ES-I3 (cell line): ENCODE data around the gene BNC2.

Experiments
- H3K36me3 ChIP-seq: 2 replicates; pipeline ENCODE4 v1.6.1; 2013; ENCODE audit warnings: mild to moderate bottlenecking, low read length, control low read depth, moderate library complexity; ENCODE audit not compliant: insufficient read depth
- H3K4me1 ChIP-seq: 2 replicates; pipeline ENCODE4 v1.6.1; 2013; ENCODE audit warnings: mild to moderate bottlenecking, control low read depth, low read length; ENCODE audit not compliant: insufficient read depth
- H3K9ac ChIP-seq: 2 replicates; pipeline ENCODE4 v1.6.1; 2013; ENCODE audit warnings: low read depth, mild to moderate bottlenecking, low read length, moderate library complexity
- H3K9me3 ChIP-seq: 2 replicates; pipeline ENCODE4 v1.6.1; 2013; ENCODE audit warnings: mild to moderate bottlenecking, low read length, moderate library complexity; ENCODE audit not compliant: control insufficient read depth, insufficient read depth

Gene BNC2

DNA sequence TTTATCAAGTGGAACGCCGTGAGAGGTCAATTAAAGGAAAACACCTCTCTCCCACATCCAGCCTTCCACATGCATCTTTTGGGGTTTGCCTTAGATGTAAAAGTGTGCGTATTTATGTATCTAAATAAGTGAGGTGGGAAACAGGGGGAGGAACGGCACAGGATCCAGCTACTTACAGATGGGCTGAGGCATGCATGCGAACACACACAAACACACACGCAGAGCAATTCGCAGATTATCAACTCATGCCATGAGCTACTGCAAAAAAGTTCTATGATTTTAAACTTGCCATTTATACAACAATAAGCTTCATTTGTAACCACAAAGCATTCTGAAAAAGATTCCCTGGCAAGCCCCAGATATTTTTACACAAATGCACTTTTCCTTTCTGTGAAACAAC, 242.1 kb downstream of the BNC2 start:
- H3K9ac ChIP-seq, result no peak overlapping the region
- no peaks in the 10 kb centered on the region for H3K9me3 ChIP-seq
- peaks cover 30% of the 10 kb centered on the region for H3K4me1 ChIP-seq
- H3K36me3 ChIP-seq, result no peaks in the 10 kb centered on the region

DNA sequence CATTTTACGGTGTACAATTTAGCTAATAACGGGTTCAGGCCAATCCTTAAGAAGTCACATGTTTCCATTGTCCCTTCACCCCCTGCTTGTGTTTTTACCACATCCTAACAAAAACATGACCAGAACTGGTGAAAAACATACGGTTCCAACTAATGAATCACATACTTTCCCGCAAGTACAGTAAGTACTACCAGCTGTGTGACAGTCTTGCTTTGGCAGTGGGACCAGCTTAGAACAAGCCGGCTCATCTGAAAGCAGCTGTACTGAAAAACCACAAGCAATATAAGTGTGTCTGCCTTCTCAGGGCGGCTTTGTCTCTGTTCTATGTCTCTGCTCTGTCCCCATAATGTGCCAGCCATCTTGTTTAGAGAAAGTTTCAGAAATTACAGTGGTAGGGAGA, 242.5 kb downstream of the BNC2 start:
- H3K36me3 ChIP-seq, result no peaks in the 10 kb centered on the region
- H3K9me3 ChIP-seq, result no peaks in the 10 kb centered on the region
- H3K4me1 ChIP-seq, result peaks cover 30% of the 10 kb centered on the region
- H3K9ac ChIP-seq, result no peak overlapping the region

DNA sequence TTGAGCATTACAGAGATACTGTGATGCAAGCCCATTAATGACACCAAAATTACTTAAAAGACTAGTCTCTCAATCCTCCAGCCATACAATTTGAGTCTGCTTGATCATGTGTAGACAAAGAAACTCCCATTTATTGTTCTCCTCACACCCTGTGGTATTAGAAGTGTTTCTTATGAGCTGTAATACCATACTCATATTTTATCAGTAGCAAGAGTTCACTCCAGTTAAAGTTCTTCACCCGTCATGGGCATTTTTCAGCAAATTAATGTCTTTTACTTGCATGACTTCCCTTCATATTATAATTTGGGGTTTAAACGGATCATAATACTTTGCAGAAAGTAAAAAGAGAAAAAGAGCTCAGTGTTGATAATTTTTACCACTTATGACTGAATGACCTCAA, 242.9 kb downstream of the BNC2 start:
- Histone ChIP-seq H3K9me3 (no peaks in the 10 kb centered on the region), H3K9ac (no peak overlapping the region), H3K36me3 (no peaks in the 10 kb centered on the region), H3K4me1 (peaks cover 30% of the 10 kb centered on the region)

DNA sequence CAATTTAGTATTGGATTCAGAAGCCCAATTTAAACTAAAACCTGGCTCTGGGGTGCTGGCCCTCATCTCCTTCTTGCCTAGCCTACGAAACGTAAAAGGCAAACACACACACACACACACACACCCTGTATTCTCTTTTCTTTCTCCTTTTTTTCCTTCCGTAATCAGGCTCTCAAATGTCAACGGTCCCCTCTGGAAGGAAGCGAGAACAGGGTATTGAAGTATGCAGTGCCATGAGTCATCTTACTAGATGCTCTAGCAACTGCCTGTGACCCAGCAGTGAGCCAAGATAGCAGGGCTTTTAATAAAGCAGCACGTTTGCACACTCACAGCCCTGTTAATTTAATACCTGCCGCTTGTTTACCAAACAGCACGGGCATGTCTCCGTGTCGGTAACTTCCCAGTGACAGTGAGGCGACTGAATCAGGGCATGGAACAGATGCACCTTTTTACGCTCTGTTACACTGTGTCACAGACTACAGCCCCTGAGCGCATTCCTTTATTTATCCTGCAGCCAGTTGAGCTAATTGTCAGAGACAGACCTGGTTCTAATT, 243.8 kb downstream of the BNC2 start:
- H3K4me1 ChIP-seq, result peaks cover 30% of the 10 kb centered on the region
- H3K9me3 ChIP-seq, result no peaks in the 10 kb centered on the region
- H3K36me3 ChIP-seq, result no peaks in the 10 kb centered on the region
- H3K9ac ChIP-seq, result no peak overlapping the region

DNA sequence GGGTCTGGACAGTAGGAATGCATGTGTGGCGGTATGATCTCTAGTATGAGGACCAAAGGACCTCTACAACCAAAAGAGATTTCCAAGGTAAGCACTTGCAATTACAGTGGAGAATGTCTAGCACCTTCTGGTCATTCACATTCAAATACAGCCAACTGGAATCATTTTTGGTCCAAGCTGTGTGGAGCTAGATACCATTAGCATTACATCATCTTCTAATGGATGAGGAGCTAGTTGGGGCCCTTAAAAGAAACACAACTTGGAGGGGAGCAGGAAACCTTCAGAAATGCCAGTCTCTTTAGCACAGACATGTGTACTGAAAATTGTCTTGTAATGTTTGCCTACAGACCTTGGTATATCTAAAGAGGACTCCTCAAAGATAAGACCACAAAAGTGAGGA, 244.7 kb downstream of the BNC2 start:
- Histone ChIP-seq H3K9ac (no peak overlapping the region), H3K36me3 (no peaks in the 10 kb centered on the region), H3K9me3 (no peaks in the 10 kb centered on the region), H3K4me1 (peaks cover 30% of the 10 kb centered on the region)

DNA sequence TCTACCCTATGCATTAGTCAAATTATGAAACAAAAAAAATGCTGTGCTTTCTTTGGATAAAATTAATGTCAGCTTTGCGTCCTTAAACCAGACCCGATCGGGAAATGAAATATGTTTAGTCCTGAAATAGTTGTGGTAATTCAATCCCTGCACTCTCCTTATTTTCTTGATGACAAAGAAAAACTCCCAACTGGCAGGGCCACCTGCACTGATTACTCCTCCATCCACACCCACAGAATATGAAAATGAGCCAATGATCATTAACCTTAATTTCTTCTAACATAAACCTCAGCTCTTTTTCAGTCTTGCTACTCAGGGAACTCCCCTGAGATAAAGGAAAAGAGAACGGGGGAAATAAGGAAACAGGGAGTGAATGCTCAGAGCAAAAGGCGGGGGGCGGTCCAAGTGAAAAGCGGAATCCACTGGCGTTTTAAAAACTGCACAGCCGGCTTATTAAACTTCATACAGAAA, 245.3 kb downstream of the BNC2 start:
- H3K9ac ChIP-seq, result no peak overlapping the region
- H3K36me3 ChIP-seq, result no peaks in the 10 kb centered on the region
- peaks cover 36% of the 10 kb centered on the region for H3K4me1 ChIP-seq
- H3K9me3 ChIP-seq, result no peaks in the 10 kb centered on the region

DNA sequence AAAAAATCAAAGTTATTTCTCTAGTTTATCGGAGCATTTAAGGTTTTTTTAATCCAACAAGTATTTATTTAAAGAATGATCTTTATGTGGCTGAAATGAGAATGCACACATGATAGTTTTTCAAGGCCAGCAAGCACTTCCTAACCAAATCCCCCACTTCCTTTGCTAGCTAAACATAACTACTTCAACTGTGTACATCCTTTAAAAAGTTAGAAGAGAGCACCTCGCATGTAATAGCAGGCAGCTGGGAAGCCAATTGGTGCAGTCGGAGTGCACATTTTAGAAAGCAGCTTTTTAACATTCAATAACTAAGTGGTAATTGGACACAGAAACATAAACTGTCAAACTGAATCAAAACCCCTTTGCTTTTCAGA, 245.7 kb downstream of the BNC2 start:
- Histone ChIP-seq H3K4me1 (peaks cover 41% of the 10 kb centered on the region), H3K36me3 (no peaks in the 10 kb centered on the region), H3K9ac (no peak overlapping the region), H3K9me3 (no peaks in the 10 kb centered on the region)

DNA sequence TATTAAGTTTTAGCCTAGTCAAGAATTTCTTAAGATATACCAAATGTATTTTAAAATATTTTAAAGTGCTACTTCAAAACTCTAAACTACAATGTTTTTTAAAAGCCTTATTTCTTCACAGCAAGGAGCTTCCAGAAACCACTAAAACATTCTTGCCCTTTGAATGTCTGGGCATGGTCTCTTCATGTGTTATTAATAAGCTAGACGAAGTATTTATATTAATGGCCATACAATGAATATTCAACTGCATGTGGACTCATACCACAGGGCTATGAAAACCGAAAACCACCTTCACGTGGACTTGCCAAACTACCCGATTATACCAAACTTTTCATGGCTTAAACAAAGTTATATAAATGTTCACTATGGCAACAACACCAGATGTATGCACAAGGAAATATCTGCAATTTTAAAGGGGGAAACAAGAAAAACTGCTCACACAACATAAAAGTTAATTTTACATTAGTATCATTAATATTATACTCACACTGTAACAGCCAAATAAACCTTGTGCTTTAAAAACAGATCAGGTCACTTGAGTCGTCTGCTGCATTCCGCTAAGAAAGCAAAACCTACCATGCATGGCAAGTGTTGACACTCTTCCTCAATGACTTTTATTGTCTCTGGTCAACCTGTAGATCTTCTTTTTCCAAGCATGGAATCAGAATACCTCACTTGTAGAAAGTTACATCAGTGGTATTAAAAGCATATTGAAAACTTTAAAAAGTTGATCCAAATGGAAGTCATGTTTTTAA, 246.3 kb downstream of the BNC2 start:
- H3K36me3 ChIP-seq, result no peaks in the 10 kb centered on the region
- peaks cover 43% of the 10 kb centered on the region for H3K4me1 ChIP-seq
- H3K9ac ChIP-seq, result no peak overlapping the region
- H3K9me3 ChIP-seq, result no peaks in the 10 kb centered on the region

DNA sequence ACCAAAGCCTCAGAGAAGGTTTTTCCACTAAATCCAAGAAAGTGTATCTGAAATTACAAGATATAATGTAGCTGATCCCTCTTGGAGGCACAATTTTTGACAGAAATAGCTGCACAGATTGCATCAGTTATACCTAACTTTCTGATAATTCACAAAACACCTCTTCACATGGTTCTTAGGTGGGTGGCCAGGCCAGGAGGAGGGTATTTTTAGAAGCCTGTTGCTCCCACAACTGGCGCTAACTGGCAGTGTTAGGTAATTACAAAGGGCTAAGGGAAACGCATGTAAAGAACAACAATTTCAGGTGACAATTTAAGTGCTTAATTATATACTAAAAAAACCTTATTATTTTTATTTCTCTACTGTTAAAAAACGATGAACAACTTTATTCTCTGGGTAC, 247.9 kb downstream of the BNC2 start:
- no peak overlapping the region for H3K9ac ChIP-seq
- peaks cover 43% of the 10 kb centered on the region for H3K4me1 ChIP-seq
- no peaks in the 10 kb centered on the region for H3K36me3 ChIP-seq
- no peaks in the 10 kb centered on the region for H3K9me3 ChIP-seq

DNA sequence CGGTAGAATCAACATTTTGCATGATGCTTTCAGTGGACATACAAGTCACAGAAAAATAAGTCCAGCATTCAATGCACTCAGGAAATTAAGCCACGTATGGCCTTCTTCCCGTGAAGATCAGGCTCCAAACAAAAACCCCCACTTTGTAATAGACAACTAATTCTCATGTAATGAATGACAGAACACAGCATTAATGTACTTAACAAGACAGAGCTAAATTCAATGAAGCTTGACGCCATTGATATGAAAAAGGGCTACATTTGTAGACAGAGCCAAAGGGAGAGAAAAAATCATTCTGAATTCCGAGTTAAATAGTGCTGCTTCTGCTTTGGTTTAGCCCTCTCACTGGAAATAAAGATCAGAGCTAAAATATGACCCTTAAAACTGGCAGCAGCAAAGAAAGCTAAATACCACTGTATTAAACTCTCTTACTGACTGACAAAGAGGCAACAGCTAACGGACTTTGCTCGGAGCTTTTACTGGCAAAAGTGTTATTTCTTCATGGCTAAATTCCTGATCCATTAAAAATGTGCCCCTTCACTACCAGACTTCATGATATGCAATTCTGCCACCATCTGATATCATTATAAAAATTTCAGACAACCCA, 250.5 kb downstream of the BNC2 start:
- H3K36me3 ChIP-seq, result no peaks in the 10 kb centered on the region
- H3K4me1 ChIP-seq, result peaks cover 23% of the 10 kb centered on the region; the same call in 1 of the 2 replicates
- H3K9me3 ChIP-seq, result no peaks in the 10 kb centered on the region
- H3K9ac ChIP-seq, result no peak overlapping the region

DNA sequence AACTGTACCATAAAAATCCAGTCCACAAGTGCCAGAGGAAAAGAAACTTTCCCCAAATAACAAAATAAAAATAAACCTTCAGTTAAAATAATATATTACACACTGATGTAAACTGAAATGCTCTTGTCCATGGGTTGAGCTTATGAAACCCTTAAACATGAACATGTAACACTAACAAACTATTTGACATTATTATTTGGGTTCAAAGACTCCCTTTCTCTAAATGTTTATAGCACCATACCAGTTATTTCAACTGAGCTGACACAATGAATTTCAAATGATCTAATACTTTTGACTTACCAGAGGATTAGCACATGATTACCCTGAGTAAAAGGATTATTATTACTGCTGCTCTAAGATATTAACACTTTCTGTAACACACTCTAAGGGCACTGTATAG, 251.1 kb downstream of the BNC2 start:
- H3K36me3 ChIP-seq, result no peaks in the 10 kb centered on the region
- peaks cover 23% of the 10 kb centered on the region; the same call in 1 of the 2 replicates for H3K4me1 ChIP-seq
- H3K9me3 ChIP-seq, result no peaks in the 10 kb centered on the region
- no peak overlapping the region for H3K9ac ChIP-seq

DNA sequence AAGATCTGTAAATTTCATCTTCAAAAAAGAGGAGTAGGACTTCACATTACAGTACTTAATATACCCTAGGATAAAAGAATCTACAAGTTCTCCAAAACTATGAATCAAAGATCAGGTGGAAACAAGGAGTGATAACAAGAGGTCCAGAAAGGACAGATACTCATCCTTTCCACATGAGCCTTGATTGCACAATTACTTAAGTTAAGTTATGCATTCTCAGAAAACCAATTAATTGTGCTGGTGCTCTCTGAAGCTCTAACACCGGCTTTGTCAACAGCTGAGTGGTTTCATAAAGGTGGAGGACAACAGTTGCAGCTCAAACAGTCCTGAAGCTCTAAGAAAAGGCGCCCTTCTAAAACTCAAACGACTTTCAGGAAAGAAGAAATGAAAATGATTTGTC, 251.9 kb downstream of the BNC2 start:
- Histone ChIP-seq H3K36me3 (no peaks in the 10 kb centered on the region), H3K9ac (no peak overlapping the region), H3K4me1 (peaks cover 18% of the 10 kb centered on the region; the same call in 1 of the 2 replicates), H3K9me3 (no peaks in the 10 kb centered on the region)

DNA sequence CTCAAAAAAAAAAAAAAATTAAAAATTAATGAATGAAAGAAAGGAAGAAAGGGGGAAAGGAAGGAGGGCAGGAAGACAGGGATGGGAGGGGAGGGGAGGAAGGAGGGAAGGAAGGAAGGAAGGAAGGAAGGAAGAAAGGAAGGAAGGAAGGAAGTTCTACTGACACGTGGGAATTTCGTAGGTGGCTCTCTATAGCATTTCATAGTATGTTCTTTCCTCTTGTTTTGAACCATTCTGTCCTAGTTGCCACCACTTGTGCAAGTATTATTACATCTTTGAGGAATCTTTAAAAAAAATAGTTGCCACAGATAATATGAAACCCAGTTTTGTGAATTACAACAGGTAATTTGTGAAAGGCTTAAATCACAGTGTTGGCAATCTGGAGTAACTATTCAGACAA, 253.8 kb downstream of the BNC2 start:
- Histone ChIP-seq H3K9me3 (no peaks in the 10 kb centered on the region), H3K9ac (no peak overlapping the region), H3K4me1 (peaks cover 18% of the 10 kb centered on the region; the same call in 1 of the 2 replicates), H3K36me3 (no peaks in the 10 kb centered on the region)

DNA sequence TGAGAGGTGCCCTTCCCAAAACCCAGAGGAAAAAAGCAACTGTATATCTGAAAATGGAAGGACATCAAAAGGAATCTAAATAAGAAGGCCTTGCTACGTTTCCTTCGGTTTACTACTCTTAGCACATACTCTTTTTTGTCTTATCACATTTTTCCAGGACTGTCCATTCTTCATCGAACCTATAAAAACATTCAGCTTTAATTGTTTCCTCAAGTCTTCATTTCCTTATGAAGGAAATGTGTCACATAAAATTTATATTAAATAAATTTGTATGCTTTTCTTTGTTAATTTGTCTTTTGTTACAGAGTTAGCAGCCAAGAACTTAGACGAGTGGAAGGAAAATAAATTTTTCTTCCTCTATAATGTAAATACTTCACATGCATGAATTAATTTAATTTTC, 255.0 kb downstream of the BNC2 start:
- Histone ChIP-seq H3K36me3 (no peaks in the 10 kb centered on the region), H3K9me3 (no peaks in the 10 kb centered on the region), H3K4me1 (peaks cover 19% of the 10 kb centered on the region; the same call in 1 of the 2 replicates), H3K9ac (no peak overlapping the region)

DNA sequence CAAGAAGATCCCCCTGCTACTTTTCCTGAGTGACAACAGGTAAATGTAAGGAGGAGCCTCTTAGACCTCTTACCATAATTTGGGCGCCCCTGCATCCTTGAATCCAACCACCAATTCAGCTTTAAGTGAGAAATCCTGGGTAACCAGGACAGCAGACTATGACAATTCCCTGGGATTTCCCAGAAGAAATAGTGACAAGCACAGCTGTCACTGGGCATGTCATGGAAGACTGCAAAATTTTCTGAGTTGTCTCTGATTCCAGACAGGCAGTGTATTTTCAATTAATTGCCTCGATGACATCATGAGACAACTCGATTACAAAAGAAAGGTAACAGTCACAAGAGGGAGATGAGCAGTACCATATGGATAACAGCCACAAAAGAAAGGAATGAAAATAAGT, 256.9 kb downstream of the BNC2 start:
- no peaks in the 10 kb centered on the region for H3K9me3 ChIP-seq
- H3K4me1 ChIP-seq, result peaks cover 17% of the 10 kb centered on the region
- H3K9ac ChIP-seq, result no peak overlapping the region
- H3K36me3 ChIP-seq, result no peaks in the 10 kb centered on the region
